ENCODE data around the gene MAJIN. TPM values are rescaled to one million over a fixed set of nuclear protein-coding genes. Genes with fewer than 3 reads are reported as not detected.

MAJIN gene
- total and polyA plus RNA-seq, 3 experiments from 2014 or later: not detected

DNA sequence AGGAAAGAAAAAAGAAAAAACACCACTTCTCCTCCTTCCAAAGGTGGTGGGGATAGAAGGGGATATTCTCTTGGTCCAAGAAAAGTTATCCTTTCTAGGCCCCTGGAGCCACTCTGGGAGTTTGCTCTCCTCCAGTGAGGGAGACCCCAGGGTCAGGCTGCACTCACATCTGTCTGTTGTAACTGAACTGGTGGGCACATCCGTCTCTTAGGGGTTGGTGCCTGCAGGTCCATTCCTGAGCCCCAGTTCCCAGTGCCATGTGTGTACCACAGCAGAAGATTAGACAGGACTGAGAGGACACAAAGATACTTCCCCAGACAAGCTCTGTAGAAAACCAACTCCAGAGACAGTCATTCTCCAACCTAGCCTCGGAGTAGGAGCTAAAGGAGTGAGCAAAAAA, 51.8 kb downstream of the MAJIN start:
- no peak overlapping the region for H3K27ac ChIP-seq (ENCODE audit: low read depth, low read length)
- POLR2A ChIA-PET: no interaction called here
- no peaks in the 10 kb centered on the region for H3K9me3 Mint-ChIP-seq
- no peak overlapping the region for H3K4me3 Mint-ChIP-seq
- no peaks in the 10 kb centered on the region for H3K27me3 ChIP-seq (ENCODE audit: insufficient read depth, low read length, poor library complexity, severe bottlenecking)
- peaks cover 28 to 46% (median 28%) of the 10 kb centered on the region in 3 donors for H3K4me1 Mint-ChIP-seq
- no peaks in the 10 kb centered on the region for H3K36me3 ChIP-seq (ENCODE audit: insufficient read depth, low read length)
- no peaks in the 10 kb centered on the region for H3K27me3 Mint-ChIP-seq
- no peaks in the 10 kb centered on the region for H3K9me3 ChIP-seq (ENCODE audit: low read length)
- H3K4me3 ChIP-seq (ENCODE audit: low read length): no peak overlapping the region
- CTCF ChIA-PET: no interaction called here
- peak in 1 of 5 donors; percentile 47 for DNase-seq
- peaks cover 0 to 13% (median 0%) of the 10 kb centered on the region in 3 donors for H3K36me3 Mint-ChIP-seq
- peaks cover 37% of the 10 kb centered on the region for H3K4me1 ChIP-seq (ENCODE audit: insufficient read depth, low read length)
- no peak overlapping the region for H3K27ac Mint-ChIP-seq

GRCh38 chr11:64919627-64920026, 52.3 kb downstream of the MAJIN start:
- Histone ChIP-seq H3K27me3 (ENCODE audit: insufficient read depth, low read length, poor library complexity, severe bottlenecking) (no peaks in the 10 kb centered on the region), H3K36me3 (ENCODE audit: insufficient read depth, low read length) (no peaks in the 10 kb centered on the region), H3K4me3 (ENCODE audit: low read length) (no peak overlapping the region), H3K4me1 (ENCODE audit: insufficient read depth, low read length) (peaks cover 37% of the 10 kb centered on the region), H3K9me3 (ENCODE audit: low read length) (no peaks in the 10 kb centered on the region), H3K27ac (ENCODE audit: low read depth, low read length) (no peak overlapping the region)
- Mint-ChIP-seq H3K27ac (no peak overlapping the region), H3K36me3 (peaks cover 0 to 15% (median 0%) of the 10 kb centered on the region in 3 donors), H3K9me3 (no peaks in the 10 kb centered on the region), H3K27me3 (no peaks in the 10 kb centered on the region), H3K4me1 (peaks cover 28 to 47% (median 29%) of the 10 kb centered on the region in 3 donors), H3K4me3 (peak overlapping the region in 1 of 7 donors; percentile 10)
- ChIA-PET POLR2A (no interaction called here), CTCF (no interaction called here)
- peak in 1 of 5 donors; percentile 9 for DNase-seq

DNA sequence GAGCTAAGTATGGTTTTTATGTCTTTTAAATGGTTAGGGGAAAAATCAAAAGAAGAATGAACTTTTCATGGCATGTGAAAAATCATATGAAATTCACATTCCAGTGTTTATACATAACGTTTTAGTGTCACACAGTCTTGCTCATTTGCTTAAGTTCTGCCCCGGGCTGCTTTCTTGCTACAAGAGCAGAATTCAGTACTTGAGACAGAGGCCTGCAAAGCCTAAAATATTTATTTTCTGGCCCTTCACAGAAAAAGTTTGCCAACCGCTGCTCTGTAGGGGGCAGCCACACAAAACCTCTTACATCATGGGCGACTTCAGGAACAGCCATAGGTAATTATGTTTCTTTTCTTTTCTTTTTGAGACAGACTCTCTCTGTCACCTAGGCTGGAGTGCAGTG, 53.9 kb downstream of the MAJIN start:
- Mint-ChIP-seq H3K4me3 (peak overlapping the region; percentile 81 to 97 (median 95)), H3K27me3 (no peaks in the 10 kb centered on the region), H3K27ac (peak overlapping the region in 7 of 8 donors; percentile 76 to 99 (median 97)), H3K36me3 (peaks cover 0 to 27% (median 0%) of the 10 kb centered on the region in 3 donors), H3K9me3 (no peaks in the 10 kb centered on the region), H3K4me1 (peaks cover 24 to 39% (median 24%) of the 10 kb centered on the region in 3 donors)
- H3K9me3 ChIP-seq (ENCODE audit: low read length): no peaks in the 10 kb centered on the region
- peaks cover 24% of the 10 kb centered on the region for H3K4me1 ChIP-seq (ENCODE audit: insufficient read depth, low read length)
- DNase-seq: no peak
- POLR2A ChIA-PET: no interaction called here
- peak overlapping the region; percentile 66 for H3K27ac ChIP-seq (ENCODE audit: low read depth, low read length)
- H3K36me3 ChIP-seq (ENCODE audit: insufficient read depth, low read length): peaks cover 7% of the 10 kb centered on the region
- peak overlapping the region; percentile 37 for H3K4me3 ChIP-seq (ENCODE audit: low read length)
- no peaks in the 10 kb centered on the region for H3K27me3 ChIP-seq (ENCODE audit: insufficient read depth, low read length, poor library complexity, severe bottlenecking)
- CTCF ChIA-PET: interaction anchor here (1.1 to 1.5 kb wide), 2 partner anchors 67 to 70 kb away, joined by 3 to 4 read pairs; no protein-coding TSS in a partner anchor

DNA sequence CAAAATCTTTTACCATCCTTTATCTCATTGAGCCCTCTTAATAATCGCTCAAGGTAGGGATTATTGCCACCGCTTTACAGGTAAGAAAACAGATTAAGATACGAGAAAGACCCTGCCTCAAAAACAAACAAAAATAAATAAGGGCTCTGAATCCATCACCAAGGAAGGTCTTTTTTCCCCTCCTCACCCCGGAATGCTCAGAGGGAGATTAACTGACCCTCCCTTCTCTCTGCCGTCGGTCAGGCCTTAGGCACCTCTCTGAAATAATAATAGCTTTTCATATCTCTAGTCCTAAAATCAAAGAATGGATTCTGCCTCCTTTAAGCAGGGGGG, 54.3 kb downstream of the MAJIN start:
- Histone ChIP-seq H3K27ac (ENCODE audit: low read depth, low read length) (peak overlapping the region; percentile 66), H3K27me3 (ENCODE audit: insufficient read depth, low read length, poor library complexity, severe bottlenecking) (no peaks in the 10 kb centered on the region), H3K4me3 (ENCODE audit: low read length) (peak overlapping the region; percentile 37), H3K9me3 (ENCODE audit: low read length) (no peaks in the 10 kb centered on the region), H3K4me1 (ENCODE audit: insufficient read depth, low read length) (peaks cover 24% of the 10 kb centered on the region), H3K36me3 (ENCODE audit: insufficient read depth, low read length) (peaks cover 7% of the 10 kb centered on the region)
- ChIA-PET CTCF (interaction anchor here (1.1 to 1.5 kb wide), 2 partner anchors 67 to 70 kb away, joined by 3 to 4 read pairs; no protein-coding TSS in a partner anchor), POLR2A (no interaction called here)
- no peak for DNase-seq
- Mint-ChIP-seq H3K36me3 (peaks cover 0 to 31% (median 0%) of the 10 kb centered on the region in 3 donors), H3K4me1 (peaks cover 24 to 39% (median 24%) of the 10 kb centered on the region in 3 donors), H3K9me3 (no peaks in the 10 kb centered on the region), H3K4me3 (peak overlapping the region; percentile 81 to 97 (median 95)), H3K27me3 (no peaks in the 10 kb centered on the region), H3K27ac (peak overlapping the region; percentile 76 to 99 (median 97))

GRCh38 chr11:64916775-64917662, 54.9 kb downstream of the MAJIN start, which contains the start of gene ATG2A:
Gene ATG2A (minus strand): TSS chr11:64917209. CDS start chr11:64917135, 74 bp downstream.
- Mint-ChIP-seq H3K4me1 (peaks cover 24 to 39% (median 24%) of the 10 kb centered on the region in 3 donors), H3K4me3 (peak within 1 kb of the TSS; percentile 81 to 97 (median 95)), H3K9me3 (no peaks in the 10 kb centered on the region), H3K36me3 (peaks cover 0 to 37% (median 0%) of the 10 kb centered on the region in 3 donors), H3K27me3 (no peaks in the 10 kb centered on the region), H3K27ac (peak within 1 kb of the TSS; percentile 76 to 99 (median 97))
- CTCF ChIA-PET: interaction anchor here (1.1 to 1.5 kb wide), 4 partner anchors 29 to 69 kb away, joined by 3 to 4 read pairs (median 4); no protein-coding TSS in a partner anchor
- DNase-seq: peak; percentile 97 to 99 (median 98)
- Histone ChIP-seq H3K27me3 (ENCODE audit: insufficient read depth, low read length, poor library complexity, severe bottlenecking) (no peaks in the 10 kb centered on the region), H3K27ac (ENCODE audit: low read depth, low read length) (peak within 1 kb of the TSS; percentile 96), H3K4me1 (ENCODE audit: insufficient read depth, low read length) (peaks cover 24% of the 10 kb centered on the region), H3K9me3 (ENCODE audit: low read length) (no peaks in the 10 kb centered on the region), H3K36me3 (ENCODE audit: insufficient read depth, low read length) (peaks cover 8% of the 10 kb centered on the region), H3K4me3 (ENCODE audit: low read length) (peak within 1 kb of the TSS; percentile 94)
- POLR2A ChIA-PET: no interaction called here

DNA sequence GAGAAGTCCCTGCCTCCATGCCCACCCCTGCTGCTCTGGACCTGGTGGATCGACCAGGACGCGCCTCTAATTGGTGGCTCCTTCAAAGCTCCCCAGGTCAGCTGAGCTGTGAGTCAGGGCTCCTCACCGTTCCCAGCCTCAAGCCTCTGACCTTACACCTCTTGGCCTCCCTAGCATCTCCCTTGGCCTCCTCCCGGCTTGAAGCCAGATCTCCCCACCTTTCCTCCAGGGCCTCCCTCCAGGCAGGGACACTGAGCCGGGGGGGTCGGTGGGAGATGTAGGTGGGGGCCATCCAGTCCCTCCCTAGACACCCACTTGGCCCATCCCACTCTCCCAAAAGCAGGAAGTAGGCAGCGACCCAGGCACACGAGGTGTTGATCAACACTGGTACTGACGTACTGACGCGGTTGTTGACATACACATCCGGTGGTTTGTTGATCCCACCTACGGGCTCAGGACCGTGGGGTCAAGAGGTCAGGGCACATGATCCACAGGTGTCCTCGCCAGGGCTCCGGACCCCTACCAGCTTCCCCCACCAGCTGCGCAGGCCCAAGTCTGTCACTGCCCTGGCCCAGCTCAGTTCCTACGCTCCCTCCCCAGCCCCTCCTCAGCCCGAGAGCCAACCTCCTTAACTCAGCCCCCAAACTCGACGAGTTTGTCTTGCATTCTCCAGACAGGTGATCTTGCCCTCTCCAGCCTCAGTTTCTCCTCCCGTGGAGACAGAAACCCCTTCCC, 55.7 kb downstream of the MAJIN start:
- Histone ChIP-seq H3K9me3 (ENCODE audit: low read length) (no peaks in the 10 kb centered on the region), H3K4me1 (ENCODE audit: insufficient read depth, low read length) (peaks cover 24% of the 10 kb centered on the region), H3K27ac (ENCODE audit: low read depth, low read length) (peak overlapping the region; percentile 96), H3K36me3 (ENCODE audit: insufficient read depth, low read length) (peaks cover 16% of the 10 kb centered on the region), H3K4me3 (ENCODE audit: low read length) (peak overlapping the region; percentile 94), H3K27me3 (ENCODE audit: insufficient read depth, low read length, poor library complexity, severe bottlenecking) (no peaks in the 10 kb centered on the region)
- H3K9me3 Mint-ChIP-seq: no peaks in the 10 kb centered on the region
- peak overlapping the region; percentile 76 to 99 (median 97) for H3K27ac Mint-ChIP-seq
- DNase-seq: peak; percentile 30 to 70 (median 55)
- CTCF ChIA-PET: interaction anchor here (1.3 to 1.5 kb wide), 2 partner anchors 28 to 47 kb away, joined by 4 read pairs; no protein-coding TSS in a partner anchor
- H3K36me3 Mint-ChIP-seq: peaks cover 0 to 45% (median 0%) of the 10 kb centered on the region in 3 donors
- no peaks in the 10 kb centered on the region for H3K27me3 Mint-ChIP-seq
- peaks cover 24 to 39% (median 24%) of the 10 kb centered on the region in 3 donors for H3K4me1 Mint-ChIP-seq
- peak overlapping the region; percentile 81 to 97 (median 95) for H3K4me3 Mint-ChIP-seq
- POLR2A ChIA-PET: interaction anchor here (0.9 to 1.6 kb wide), 3 partner anchors 8 to 137 kb away, joined by 3 to 8 read pairs (median 3); partner anchors contain the start of genes ARL2, PPP2R5B and SF1

- ChIA-PET POLR2A (interaction anchor here (0.5 to 1.6 kb wide), 5 partner anchors 9 to 206 kb away, joined by 3 to 8 read pairs (median 3); partner anchors contain the start of genes ARL2, PPP2R5B and SF1), CTCF (interaction anchor here (1.3 to 1.5 kb wide), 3 partner anchors 21 to 46 kb away, joined by 4 to 5 read pairs (median 4); no protein-coding TSS in a partner anchor)
- H3K4me3 ChIP-seq (ENCODE audit: low read length): peak overlapping the region; percentile 94
- H3K36me3 Mint-ChIP-seq: peaks cover 0 to 52% (median 0%) of the 10 kb centered on the region in 3 donors
- H3K4me3 Mint-ChIP-seq: peak overlapping the region; percentile 84 to 97 (median 95)
- H3K4me1 ChIP-seq (ENCODE audit: insufficient read depth, low read length): peaks cover 24% of the 10 kb centered on the region
- H3K27me3 Mint-ChIP-seq: no peaks in the 10 kb centered on the region
- H3K27me3 ChIP-seq (ENCODE audit: insufficient read depth, low read length, poor library complexity, severe bottlenecking): no peaks in the 10 kb centered on the region
- no peak for DNase-seq
- H3K9me3 Mint-ChIP-seq: no peaks in the 10 kb centered on the region
- peaks cover 24 to 39% (median 24%) of the 10 kb centered on the region in 3 donors for H3K4me1 Mint-ChIP-seq
- peak overlapping the region in 6 of 8 donors; percentile 76 to 99 (median 98) for H3K27ac Mint-ChIP-seq
- peak overlapping the region; percentile 96 for H3K27ac ChIP-seq (ENCODE audit: low read depth, low read length)
- peaks cover 21% of the 10 kb centered on the region for H3K36me3 ChIP-seq (ENCODE audit: insufficient read depth, low read length)
- no peaks in the 10 kb centered on the region for H3K9me3 ChIP-seq (ENCODE audit: low read length)
These were observed 56.5 kb downstream of the MAJIN start for GRCh38 chr11:64915376-64915887.
